GM04504 (cell line): ENCODE results near the gene ZNF565.
"Not testable (repeated sequence)": the region's sequence is repeated elsewhere in the genome, so short reads cannot be mapped to it uniquely, and the experiment has no call there.

ENCODE experiments used
- DNase-seq: peaks from one replicate; pipeline ENCODE4 v3.0.0-alpha.2; 2012; ENCODE audit warnings: low read depth

Gene ZNF565

DNA sequence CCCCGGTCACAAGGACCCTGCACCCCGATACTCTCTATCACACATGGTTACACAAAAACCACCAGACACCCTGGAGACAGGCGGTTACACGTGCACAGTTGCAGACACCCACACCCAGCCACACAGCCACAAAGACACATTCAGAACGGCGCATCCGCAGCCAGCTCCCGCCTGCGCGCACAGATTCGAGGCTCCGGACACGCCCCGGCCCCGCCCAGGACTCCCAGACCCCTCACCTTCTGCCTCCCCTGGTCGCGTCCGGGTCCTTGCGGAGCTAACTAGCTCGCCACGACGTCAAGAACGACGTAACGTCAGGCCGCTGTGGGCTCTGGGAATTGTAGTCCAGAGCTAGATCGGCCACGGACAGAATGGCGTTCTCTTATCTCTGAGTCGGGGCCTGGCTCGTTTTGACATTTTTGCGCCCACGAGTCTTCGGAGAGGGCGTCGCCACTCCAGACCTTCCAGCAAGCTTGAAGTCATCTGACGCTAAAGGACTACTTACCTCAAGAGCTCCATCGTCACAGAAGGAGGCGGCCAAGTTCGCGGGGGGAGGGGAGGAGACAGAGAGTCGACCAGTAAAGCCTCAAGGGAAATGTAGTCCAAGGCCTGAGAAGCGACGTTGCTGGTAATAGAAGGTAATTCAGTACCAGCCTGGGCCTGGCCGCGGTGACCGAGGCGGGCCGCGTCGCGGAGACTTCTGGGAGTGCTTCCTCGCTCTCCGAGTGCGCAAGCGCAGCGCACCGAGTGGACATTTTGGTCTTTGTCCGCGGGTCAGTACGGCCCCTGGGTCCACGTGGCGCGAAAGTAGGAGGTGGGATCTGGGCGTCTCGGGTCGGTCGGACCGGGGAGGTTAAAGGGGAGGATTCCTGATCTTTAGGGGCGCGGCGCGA is at the start of gene ZNF565, which contains the start of gene ZNF146:
Gene ZNF565 (minus strand): TSS at position 280 of the 890 bp plus-strand sequence. CDS start 12,680 bp downstream, outside the sequence.
Gene ZNF146 (plus strand): TSS at position 721 of the 890 bp plus-strand sequence. CDS start 21,335 bp downstream, outside the sequence.
- peak; percentile 97 for DNase-seq

DNA sequence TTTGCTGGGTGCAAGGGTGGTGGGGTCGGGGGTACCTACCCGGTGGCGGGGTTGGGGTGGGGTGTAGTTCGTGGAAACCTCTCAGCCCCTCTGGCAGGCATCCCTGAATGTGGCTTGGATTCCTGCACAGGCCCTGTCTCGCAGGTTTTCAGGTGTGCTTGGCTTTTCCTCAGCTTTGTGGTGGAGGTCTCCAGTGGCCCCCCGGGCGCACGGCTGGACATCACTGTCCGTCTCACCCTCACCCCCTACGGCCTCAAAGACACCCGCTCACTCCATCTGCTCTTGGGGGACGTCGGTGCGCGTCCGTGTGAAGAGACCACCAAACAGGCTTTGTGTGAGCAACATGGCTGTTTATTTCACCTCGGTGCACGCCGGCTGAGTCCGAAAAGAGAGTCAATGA is 44.7 kb upstream of the ZNF565 start:
- DNase-seq = no peak

DNA sequence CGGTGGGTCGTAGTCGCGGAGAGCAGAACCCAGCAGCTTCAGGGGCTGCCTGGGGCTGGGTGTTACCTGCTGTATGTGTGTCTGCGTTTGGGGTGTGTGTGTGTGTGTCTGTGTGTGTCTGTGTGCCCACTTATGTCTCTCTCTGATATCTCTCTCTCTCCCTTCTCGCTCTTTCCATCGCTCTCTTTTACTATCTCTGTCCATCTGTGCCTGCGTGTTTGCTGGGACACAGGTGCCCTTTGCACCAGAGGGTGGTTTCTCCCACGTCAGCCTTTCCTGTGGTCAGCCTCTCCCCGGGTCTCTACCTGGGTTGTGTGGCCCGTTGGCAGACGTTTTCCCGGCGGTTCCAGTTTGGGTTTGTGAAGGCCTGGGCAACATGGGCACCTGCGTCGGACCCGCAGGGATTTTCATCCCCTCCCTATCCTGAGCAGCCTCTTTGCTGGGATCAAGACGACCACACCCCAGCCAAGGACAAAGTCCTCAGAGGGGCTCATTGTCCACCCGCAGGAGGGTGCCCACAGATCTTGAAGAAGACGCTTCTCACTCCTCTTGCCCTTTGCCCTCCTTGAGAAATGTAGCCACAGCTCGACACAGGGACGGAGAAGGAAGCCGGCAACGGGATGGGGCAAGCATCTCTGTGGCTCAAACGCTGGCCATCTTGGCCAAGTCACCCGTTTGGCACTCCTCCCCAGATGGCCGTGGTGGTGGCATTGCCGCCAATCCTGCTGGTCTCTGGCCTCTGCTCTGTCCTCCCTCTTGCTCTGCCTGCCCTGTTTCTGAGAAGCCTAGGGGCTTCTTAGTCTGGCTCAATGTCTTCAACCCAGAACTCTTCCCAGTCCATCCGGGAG is 43.8 kb upstream of the ZNF565 start:
- no peak for DNase-seq

DNA sequence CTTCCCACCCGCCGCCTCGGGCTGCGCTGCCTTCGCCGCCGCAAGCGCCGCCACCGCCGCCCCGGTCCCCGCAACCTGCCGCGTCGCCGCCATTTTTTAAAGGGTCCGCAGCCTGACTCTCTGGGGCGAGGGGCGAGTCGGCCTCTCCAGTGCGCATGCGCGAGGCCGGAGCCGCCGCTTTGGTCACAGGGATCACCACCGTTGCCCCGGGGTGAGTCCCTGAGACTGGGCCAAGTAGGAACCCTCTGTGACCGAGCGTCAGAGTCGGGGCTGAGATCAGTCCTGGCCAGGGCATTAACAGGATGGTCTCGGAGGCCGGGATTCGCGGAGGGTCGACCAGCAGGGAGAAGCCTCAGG is 43.0 kb upstream of the ZNF565 start:
- DNase-seq = no peak

DNA sequence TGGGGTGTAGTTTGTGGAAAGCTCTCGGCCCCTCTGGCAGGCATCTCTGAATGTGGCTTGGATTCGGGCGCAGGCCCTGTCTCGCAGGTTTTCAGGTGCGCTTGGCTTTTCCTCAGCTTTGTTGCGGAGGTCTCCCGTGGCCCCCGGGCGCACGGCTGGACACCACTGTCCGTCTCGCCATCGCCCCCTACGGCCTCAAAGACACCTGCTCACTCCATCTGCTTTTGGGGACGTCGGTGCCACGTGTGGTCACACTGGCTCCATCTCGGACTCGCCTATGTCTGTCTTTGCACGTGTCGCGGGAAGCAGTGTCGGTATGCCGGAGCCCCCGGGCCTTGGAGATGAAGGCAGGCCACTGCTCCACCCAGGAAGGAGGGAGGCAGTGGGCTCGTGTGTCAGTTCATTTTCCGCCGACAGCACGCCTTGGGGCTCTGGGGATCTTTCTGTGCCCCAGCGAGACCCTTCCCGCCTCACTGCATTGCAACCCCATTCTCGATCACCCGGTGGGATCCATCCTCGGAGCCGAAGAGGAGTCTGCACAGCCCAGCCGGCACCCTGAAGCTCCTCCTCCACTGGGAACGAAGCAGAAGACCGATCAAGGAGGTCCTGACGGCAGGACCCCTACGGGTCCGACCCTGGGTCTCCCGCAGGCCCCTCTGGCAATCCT is 42.5 kb upstream of the ZNF565 start:
- no peak for DNase-seq

DNA sequence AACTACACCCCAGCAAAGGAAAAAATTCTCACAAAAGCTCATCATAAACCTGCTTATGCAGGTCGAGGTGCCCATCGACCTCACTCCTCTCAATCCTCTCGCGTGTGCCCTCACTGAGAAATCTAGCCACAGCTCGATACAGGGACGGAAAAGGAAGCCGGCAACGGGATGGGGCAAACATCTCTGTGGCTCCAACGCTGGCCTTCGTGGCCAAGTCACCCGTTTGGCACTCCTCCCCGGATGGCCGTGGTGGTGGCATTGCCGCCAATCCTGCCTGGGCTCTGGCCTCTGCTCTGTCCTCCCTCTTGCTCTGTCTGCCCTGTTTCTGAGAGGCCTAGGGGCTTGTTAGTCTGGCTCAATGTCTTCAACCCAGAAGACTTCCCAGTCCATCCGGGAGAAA is 41.6 kb upstream of the ZNF565 start:
- no peak for DNase-seq

DNA sequence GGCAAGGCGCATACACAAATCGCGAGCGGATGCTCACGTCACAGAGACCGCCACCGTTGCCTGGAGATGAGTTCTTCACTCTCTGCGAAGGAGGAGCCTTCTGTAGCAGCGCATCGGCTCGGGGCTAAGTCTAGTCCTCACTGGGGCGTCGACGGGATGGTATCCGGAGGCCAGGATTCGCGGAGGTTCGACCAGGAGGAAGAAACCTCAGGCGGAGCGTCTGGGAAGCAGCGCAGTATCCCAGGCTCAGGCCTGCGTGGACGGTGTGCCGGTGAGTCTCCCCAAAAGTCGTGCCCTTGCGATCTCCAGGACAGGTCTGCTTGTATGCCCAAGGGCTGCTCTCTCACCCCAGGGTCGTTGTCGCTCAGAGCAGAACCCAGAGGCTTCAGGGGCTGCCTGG is 40.9 kb upstream of the ZNF565 start:
- DNase-seq = no peak

DNA sequence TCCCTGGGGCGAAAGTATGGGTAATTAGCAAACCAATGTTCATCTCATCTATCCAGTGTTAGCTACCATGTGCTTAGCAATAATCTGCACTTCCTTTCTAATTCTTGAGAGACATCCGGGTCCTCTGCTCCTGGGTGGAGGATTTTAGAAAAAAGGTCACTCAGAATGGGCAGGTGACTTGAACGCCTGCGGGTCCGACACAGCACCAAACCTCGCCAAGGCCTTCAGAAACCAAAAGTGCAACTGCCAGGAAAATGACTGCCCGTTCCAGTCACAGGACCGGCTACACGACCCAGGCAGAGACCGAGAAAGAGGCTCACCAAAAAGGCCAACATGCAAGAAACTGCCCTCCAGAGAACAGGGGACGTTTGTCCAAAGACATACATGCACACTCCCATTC is 40.4 kb upstream of the ZNF565 start:
- no peak for DNase-seq

DNA sequence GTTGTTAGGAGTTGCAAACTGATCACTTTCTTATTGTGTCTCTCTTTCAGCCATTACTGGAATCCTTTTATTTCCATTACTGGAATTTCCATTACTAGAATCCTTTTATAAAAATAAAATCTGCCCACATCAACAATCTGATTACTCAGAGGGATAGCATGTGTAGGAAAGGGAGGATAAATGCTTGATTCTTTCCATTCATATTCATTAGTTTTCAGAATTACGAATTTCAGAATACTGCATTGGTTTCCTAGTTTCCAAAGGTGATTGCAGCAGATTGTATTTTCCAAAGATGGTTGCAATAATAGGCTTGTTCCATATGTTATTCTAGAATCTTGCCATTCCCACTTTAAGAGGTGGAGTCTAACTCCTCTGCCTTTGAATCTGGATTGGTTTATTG is 37.6 kb upstream of the ZNF565 start:
- no peak for DNase-seq

DNA sequence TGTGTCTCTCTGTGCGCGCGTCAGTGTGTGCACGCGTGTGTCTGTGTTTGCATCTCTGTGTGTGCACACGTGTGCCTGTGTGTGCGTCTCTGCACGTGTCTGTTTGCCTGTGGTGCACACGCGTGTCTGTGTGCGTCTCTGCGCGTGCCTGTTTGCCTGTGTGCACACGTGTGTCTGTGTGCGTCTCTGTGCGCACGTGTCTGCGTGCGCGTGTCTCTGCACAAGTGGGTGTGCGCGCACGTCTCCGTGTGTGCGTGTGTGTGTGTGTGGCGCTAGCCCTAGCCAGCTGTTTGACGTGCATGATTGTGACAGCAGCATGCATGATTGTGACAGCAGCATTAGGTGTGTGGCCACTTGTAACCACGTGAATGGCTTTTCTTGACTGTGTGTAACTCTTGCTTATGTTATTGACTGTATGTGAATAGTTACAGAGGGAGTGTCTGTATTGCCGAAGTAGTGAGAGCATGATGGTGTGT is 31.6 kb upstream of the ZNF565 start:
- no peak for DNase-seq

DNA sequence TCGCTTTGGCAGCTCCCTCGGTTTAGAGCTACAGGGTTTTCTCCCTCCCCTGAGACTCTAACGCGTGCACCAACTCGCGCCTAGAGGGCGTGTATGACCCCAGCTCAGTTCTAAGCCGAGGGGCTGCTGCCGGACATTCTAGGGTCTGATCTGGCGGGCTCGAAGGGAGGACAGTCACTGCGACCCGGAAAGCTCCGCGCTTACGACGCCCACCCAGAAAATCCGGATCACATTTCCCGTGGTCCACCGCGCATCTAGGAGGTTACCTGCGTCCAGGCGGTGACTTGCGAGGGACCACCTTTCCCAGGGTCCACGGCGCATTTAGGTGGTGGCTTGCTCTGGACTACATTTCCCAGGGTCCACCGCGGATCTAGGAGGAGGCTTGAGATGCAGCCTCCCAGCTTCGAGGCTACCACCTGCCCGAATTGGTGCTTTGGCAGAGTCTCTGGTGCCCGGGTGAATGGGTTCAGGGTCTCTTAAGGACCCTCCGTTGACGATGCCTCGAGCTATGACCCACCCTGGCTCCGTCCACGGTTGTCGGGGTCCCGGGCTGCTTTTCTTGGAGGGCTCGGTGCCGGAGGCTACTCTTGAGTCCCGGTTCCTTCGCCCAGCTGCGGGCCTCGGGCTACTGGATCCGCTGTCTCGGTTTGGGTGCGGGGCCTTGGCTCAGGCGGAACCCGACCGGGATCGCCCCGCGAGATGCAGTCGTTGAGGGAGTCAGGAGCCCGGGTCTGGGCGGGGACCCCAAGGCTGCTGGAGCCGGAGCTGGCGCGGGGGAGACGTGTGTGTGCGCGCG is 30.9 kb upstream of the ZNF565 start:
- no peak for DNase-seq

DNA sequence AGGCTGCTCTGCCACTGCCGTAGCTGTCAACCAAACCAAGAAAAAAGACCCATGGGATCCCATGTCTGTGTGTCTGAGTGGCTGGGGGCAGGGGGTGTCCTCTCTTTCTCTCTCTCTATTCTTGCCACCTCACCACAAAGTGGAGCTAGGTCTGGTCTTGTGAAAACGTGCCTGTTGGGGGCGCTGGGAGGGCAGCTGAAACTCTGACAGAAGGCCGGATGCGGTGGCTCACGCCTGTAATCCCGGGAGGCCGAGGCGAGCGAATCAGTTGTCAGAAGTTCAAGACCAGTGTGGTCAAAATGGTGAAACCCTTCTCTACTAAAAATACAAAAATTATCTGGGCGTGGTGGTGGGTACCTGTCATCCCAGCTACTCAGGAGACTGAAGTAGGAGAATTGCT is 29.6 kb upstream of the ZNF565 start:
- DNase-seq = no peak

DNA sequence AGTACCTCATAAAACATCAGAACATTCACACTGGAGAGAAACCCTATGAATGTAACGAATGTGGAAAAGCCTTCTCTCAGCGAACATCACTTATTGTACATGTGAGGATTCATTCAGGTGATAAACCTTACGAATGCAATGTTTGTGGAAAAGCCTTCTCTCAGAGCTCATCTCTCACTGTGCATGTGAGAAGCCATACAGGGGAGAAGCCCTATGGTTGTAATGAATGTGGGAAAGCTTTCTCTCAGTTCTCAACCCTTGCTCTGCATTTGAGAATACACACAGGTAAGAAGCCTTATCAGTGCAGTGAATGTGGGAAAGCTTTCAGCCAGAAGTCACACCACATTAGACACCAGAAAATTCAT is 22.5 kb upstream of the ZNF565 start:
- DNase-seq = no peak

DNA sequence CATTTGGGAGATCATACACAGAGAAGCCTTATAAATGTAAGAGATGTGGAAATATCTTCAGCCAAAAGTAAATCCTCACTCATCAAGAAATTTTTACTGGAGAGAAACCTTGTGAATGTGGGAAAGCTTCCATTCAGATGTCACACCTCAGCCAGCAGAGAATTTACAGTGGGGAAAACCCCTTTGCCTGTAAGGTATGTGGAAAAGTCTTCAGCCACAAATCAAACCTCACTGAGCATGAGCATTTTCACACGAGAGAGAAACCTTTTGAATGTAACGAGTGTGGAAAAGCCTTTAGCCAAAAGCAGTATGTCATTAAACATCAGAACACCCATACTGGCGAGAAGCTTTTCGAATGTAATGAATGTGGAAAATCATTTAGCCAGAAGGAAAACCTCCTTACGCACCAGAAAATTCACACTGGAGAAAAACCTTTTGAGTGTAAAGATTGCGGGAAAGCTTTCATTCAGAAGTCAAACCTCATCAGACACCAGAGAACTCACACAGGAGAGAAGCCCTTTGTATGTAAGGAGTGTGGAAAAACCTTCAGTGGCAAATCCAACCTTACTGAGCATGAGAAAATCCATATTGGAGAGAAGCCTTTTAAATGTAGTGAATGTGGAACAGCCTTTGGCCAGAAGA is 22.0 kb upstream of the ZNF565 start:
- DNase-seq = no peak

DNA sequence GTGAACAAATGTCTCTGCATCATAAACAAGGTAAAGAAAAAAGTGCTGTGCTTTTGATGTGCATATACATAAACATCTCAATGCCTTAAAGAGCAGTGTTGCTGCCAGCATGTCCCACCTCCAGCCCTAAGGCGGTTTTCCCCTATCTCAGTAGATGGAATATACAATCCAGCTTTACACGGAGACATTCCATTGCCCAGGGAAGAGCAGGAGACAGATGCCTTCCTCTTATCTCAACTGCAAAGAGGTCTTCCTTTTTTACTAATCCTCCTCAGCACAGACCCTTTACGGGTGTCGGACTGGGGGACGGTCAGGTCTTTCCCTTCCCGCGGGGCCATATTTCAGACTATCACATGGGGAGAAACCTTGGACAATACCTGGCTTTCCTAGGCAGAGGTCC is 19.2 kb upstream of the ZNF565 start:
- DNase-seq = not testable (repeated sequence)

DNA sequence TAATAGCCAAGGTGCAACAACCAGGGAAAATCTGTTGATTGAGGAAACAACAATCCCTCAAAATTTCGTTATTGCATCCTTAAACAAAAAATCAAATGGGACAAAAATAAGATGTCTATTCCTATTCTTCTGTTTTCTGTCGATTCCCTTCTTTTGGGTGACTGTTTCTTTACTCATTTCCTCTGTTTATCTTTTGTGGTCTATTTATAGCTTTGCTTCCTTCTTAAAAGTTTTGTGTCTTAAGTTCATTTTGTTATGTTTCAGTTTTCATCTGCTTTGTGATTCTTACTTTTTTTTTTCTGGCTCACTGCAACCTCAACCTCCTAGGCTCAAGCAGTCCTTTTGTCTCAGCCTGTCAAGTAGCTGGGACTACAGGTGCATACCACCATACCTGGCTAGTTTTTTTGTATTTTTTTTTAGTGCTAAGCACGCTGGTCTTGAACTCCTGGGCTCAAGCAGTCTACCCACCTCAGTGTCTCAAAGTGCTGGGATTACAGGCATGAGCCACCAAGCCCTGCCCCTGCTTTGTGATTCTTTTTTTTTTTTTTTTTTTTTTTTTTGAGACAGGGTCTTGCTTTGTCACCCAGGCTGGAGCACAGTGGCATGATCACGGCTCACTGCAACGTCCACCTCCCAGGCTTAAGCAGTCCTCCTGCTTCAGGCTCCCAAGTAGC is 10.9 kb upstream of the ZNF565 start:
- DNase-seq = peak; percentile 13

DNA sequence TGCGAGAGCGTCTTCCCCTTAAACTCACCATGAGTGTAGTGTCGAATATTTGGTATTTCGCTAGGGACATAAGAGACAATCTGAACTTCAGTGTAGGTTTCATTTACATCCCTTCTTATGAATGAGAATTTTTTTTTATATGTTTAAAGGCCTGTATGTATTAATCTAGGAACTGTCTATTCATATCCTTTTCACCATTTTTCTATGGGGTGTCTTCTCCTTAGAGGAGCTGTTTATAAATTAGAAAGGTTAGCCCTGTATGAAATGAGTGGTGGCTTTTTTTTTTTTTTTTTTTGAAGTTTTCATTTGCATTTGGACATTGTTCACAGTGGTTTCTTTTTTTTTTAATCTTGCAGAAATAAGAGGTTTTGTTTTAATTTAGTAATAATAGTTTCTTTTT is 8.0 kb upstream of the ZNF565 start:
- no peak for DNase-seq

DNA sequence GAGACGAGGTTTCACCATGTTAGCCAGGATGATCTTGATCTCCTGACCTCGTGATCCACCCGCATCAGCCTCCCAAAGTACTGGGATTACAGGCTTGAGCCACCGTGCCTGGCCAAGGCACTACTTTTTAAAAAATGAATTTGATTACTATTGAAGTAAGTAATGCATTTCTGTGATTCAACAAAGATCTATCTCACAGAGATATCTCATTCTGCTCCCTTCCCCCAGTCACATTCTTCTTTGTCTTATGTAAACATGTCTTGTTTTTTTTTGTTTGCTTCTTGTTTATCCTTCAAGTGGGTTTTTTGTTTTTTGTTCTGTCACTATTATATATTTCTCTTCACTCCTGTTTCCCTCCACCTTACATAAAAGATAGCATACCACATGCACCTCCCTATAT is 7.0 kb upstream of the ZNF565 start:
- no peak for DNase-seq

DNA sequence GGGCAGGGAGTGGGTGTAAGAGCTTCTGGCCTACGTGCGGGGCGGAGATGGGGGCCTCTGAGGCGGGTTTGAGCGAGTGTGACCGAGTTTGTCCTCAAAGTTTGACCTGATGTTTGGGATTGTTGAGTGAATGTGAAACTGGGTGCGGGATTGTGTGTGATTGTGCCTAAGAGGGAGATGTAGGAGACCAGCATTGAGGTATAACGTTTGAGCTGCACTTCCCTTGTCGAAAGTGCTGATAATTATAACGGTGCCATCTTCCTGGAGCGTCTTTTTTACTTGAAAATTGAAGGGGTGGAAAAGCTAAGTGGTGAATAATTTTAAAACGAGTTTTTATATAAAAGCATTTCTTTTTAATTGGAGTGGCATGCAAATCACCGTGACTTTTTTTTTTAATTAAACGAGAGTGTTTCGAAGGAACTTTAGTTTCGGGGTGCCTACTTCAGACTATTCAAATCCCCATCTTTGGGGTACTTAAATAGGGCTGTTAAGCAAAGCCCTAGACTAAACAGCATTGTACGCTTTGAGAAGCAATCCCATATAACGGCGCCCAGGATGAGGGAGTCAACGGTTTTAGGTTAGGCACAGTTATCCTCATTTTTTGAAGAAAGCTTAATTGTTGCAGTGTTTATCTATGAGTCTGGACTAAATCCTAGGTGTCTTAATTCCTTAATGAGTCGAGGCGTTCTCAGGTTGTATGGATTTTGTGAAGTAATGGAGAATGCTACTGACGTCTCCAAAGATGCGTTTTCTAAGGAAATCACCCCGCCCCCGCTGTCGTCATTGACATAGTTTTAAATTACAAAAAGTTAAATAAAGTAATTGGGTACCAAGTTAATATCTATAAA is 1.0 kb upstream of the ZNF565 start:
- no peak for DNase-seq

DNA sequence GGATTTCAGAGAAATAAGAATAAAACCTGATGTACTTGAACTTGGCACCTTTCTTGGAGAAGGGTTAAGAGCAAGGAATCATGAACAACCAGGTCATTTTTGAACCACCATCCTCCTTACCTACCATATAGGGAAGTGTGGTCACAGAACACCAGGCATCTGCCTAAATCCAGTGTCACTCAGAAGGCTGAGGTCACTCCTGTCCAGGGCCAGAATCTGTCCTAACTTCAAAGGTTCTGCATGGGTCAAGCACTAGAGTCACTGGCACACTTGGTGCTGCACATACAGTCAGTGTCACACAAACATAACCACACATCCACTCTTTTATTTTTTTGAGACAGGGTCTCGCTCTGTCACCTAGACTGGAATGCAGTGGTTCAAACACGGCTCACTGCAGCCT is 1.6 kb downstream of the ZNF565 start:
- DNase-seq = no peak
